H9 (cell line): ENCODE measurements around the gene ATRIP. TPM values are rescaled to one million over a fixed set of nuclear protein-coding genes. Genes with fewer than 3 reads are reported as not detected.

Source experiments
- DNase-seq: peaks from one replicate; pipeline ENCODE4 v3.0.0-alpha.2; 2017
- H2AFZ ChIP-seq: one replicate; pipeline ENCODE4 v1.6.1; 2013; ENCODE audit warnings: mild to moderate bottlenecking, low read length, control low read depth, moderate library complexity
- H2AK5ac ChIP-seq: 2 replicates; pipeline ENCODE4 v1.6.1; 2013; ENCODE audit warnings: low read length, control low read depth, mixed read lengths; ENCODE audit not compliant: insufficient read length
- H2BK120ac ChIP-seq: one replicate; pipeline ENCODE4 v1.6.1; 2013; ENCODE audit warnings: low read depth, mild to moderate bottlenecking, low read length, control low read depth, inconsistent platforms; ENCODE audit not compliant: poor library complexity, severe bottlenecking
- H2BK12ac ChIP-seq: 2 replicates; pipeline ENCODE4 v1.6.1; 2013; ENCODE audit warnings: low read length, control low read depth, mixed read lengths, low read depth; ENCODE audit not compliant: insufficient read length
- H2BK15ac ChIP-seq: 2 replicates; pipeline ENCODE4 v1.6.1; 2013; ENCODE audit warnings: low read depth, low read length, control low read depth
- H2BK20ac ChIP-seq: one replicate; pipeline ENCODE4 v1.6.1; 2013; ENCODE audit warnings: low read depth, mild to moderate bottlenecking, low read length, control low read depth, inconsistent platforms; ENCODE audit not compliant: poor library complexity, severe bottlenecking
- H2BK5ac ChIP-seq: 2 replicates; pipeline ENCODE4 v1.6.1; 2013; ENCODE audit warnings: low read length, control low read depth, mixed read lengths; ENCODE audit not compliant: insufficient read length
- H3K14ac ChIP-seq: 2 replicates; pipeline ENCODE4 v1.6.1; 2013; ENCODE audit warnings: low read length, control low read depth; ENCODE audit not compliant: insufficient read depth
- H3K18ac ChIP-seq: 2 replicates; pipeline ENCODE4 v1.6.1; 2013; ENCODE audit warnings: low read depth, mild to moderate bottlenecking, mixed read lengths, low read length, control low read depth; ENCODE audit not compliant: insufficient read length
- H3K23ac ChIP-seq: 2 replicates; pipeline ENCODE4 v1.6.1; 2013; ENCODE audit warnings: low read length, control low read depth, mixed read lengths, low read depth; ENCODE audit not compliant: insufficient read length
- H3K23me2 ChIP-seq: 2 replicates; pipeline ENCODE4 v1.6.1; 2013; ENCODE audit warnings: low read depth, mild to moderate bottlenecking, mixed read lengths, low read length, control low read depth; ENCODE audit not compliant: insufficient read length, poor library complexity, severe bottlenecking
- H3K27ac ChIP-seq: 2 replicates; pipeline ENCODE4 v1.5.1; 2013; ENCODE audit warnings: low read length, control low read depth, mixed read lengths, low read depth; ENCODE audit not compliant: insufficient read length
- H3K27me3 ChIP-seq: 2 replicates; pipeline ENCODE4 v1.6.1; 2013; ENCODE audit warnings: low read length, control low read depth, inconsistent platforms; ENCODE audit not compliant: insufficient read depth
- H3K4ac ChIP-seq: 2 replicates; pipeline ENCODE4 v1.6.1; 2013; ENCODE audit warnings: low read depth, mild to moderate bottlenecking, control low read depth, inconsistent platforms, low read length, moderate library complexity
- H3K4me1 ChIP-seq: 2 replicates; pipeline ENCODE4 v1.6.1; 2013; ENCODE audit warnings: low read length, control low read depth, inconsistent platforms; ENCODE audit not compliant: insufficient read depth
- H3K4me2 ChIP-seq: 2 replicates; pipeline ENCODE4 v1.6.1; 2013; ENCODE audit warnings: low read length, control low read depth, mixed read lengths; ENCODE audit not compliant: insufficient read length, insufficient read depth
- H3K56ac ChIP-seq: 2 replicates; pipeline ENCODE4 v1.6.1; 2013; ENCODE audit warnings: low read depth, mild to moderate bottlenecking, mixed read lengths, low read length, control low read depth; ENCODE audit not compliant: insufficient read length
- H3K79me1 ChIP-seq: 2 replicates; pipeline ENCODE4 v1.6.1; 2013; ENCODE audit warnings: low read depth, mild to moderate bottlenecking, moderate library complexity, low read length, control low read depth, inconsistent platforms; ENCODE audit not compliant: insufficient read depth, poor library complexity, severe bottlenecking
- H3K79me2 ChIP-seq: 2 replicates; pipeline ENCODE4 v1.6.1; 2013; ENCODE audit warnings: low read length, control low read depth, inconsistent platforms; ENCODE audit not compliant: insufficient read depth
- H3K9ac ChIP-seq: 2 replicates; pipeline ENCODE4 v1.6.1; 2013; ENCODE audit warnings: low read length, control low read depth, mixed read lengths; ENCODE audit not compliant: insufficient read length; ENCODE audit errors: extremely low read depth
- H3K9me3 ChIP-seq: one replicate; pipeline ENCODE4 v1.6.1; 2013; ENCODE audit warnings: low read depth, low read length, inconsistent platforms; ENCODE audit not compliant: control insufficient read depth
- H3T11ph ChIP-seq: one replicate; pipeline ENCODE4 v1.6.1; 2013; ENCODE audit warnings: mild to moderate bottlenecking, low read length, control low read depth, inconsistent platforms
- H4K20me1 ChIP-seq: one replicate; pipeline ENCODE4 v1.6.1; 2013; ENCODE audit not compliant: control insufficient read depth, insufficient read length, insufficient read depth
- H4K5ac ChIP-seq: 2 replicates; pipeline ENCODE4 v1.6.1; 2013; ENCODE audit warnings: low read depth, mild to moderate bottlenecking, mixed read lengths, low read length, control low read depth; ENCODE audit not compliant: insufficient read length
- H4K8ac ChIP-seq: replicated peaks from 2 replicates; pipeline ENCODE4 v1.6.1; 2013; ENCODE audit warnings: low read length, control low read depth, mixed read lengths, low read depth; ENCODE audit not compliant: insufficient read length
- H4K91ac ChIP-seq: 2 replicates; pipeline ENCODE4 v1.6.1; 2013; ENCODE audit warnings: low read depth, mild to moderate bottlenecking, moderate library complexity, mixed read lengths, low read length, control low read depth; ENCODE audit not compliant: insufficient read length
- H3K27ac Mint-ChIP-seq, 3 experiments: 2 replicates in 2 of 3; 3 replicates in 1 of 3; pipeline ENCODE4 v1.8.0; 2020 to 2021; ENCODE audit warnings: mixed read lengths in 3 of 3, mild to moderate bottlenecking in 1 of 3, moderate library complexity in 1 of 3
- H3K27me3 Mint-ChIP-seq: 2 replicates; pipeline ENCODE4 v1.8.0; 2021; ENCODE audit warnings: low read depth, mild to moderate bottlenecking, moderate library complexity, mixed read lengths
- H3K36me3 Mint-ChIP-seq, 3 experiments: 2 replicates in 2 of 3; 3 replicates in 1 of 3; pipeline ENCODE4 v1.8.0; 2020 to 2021; ENCODE audit warnings: low read depth in 3 of 3, mixed read lengths in 3 of 3; ENCODE audit not compliant: insufficient read depth in 1 of 3
- H3K4me1 Mint-ChIP-seq, 2 experiments: 2 replicates each; pipeline ENCODE4 v1.8.0; 2020; ENCODE audit warnings: mixed read lengths in 2 of 2
- H3K4me3 Mint-ChIP-seq, 2 experiments: 2 replicates in 1 of 2; 3 replicates in 1 of 2; pipeline ENCODE4 v1.8.0; 2020 to 2021; ENCODE audit warnings: mild to moderate bottlenecking in 2 of 2, mixed read lengths in 2 of 2, moderate library complexity in 1 of 2
- H3K9me3 Mint-ChIP-seq, 2 experiments: 2 replicates in 1 of 2; 3 replicates in 1 of 2; pipeline ENCODE4 v1.8.0; 2020; ENCODE audit warnings: mild to moderate bottlenecking in 2 of 2, mixed read lengths in 2 of 2, moderate library complexity in 1 of 2
- WGBS: extraction: QIAGEN DNeasy Blood & Tissue Kit; methylation state at CpG from one replicate; pipeline ENCODE4 v1.1.7; 2013; ENCODE audit warnings: missing lambda C conversion rate, low lambda C conversion rate, mixed read lengths; ENCODE audit not compliant: insufficient read length; ENCODE audit errors: extremely low coverage; 5-methylcytosine and 5-hydroxymethylcytosine counted together
- total RNA-seq: library from RNA; stranded (reverse); gene quantifications from 2 replicates; pipeline ENCODE4 v1.2.1, GENCODE V29; 2021
- TF ChIP-seq, protein P1 (sequence below): fragments of 200-600 bp; sonication (generic); conservative IDR thresholded peaks from 3 replicates; pipeline ENCODE4 v1.8.0; 2021; ENCODE audit warnings: antibody characterized with exemption, mild to moderate bottlenecking

ATRIP gene
- total RNA-seq, 1 experiment from 2014 or later: 16.3 TPM

DNA sequence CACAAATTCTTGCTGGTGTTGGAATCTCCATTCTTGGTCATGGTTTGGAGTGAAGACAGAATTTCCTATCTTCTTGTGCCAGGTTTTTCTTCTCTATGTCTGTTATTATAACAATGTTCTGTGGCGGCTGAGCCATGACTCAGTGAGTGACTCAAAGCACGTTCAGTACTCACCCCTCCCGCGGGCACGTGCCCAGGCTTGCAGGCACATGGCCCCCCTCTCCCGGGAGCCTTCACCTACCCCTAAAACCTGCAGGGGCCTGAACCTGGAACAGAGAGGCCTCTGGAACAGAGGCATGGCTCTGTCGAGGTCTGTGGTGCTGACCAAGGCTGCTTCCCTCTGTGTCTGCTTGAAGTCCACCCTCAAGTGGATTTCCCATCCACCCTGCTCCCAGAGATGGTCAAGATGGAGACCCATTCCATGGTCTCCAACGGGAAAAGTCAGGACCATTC lies 44.2 kb upstream of the ATRIP start:
- Histone ChIP-seq H2AK5ac (no peak overlapping the region), H3K27me3 (no peaks in the 10 kb centered on the region), H3K27ac (no peak overlapping the region), H4K8ac (no peak overlapping the region), H4K5ac (no peak overlapping the region), H3K23ac (no peak overlapping the region), H3K14ac (no peak overlapping the region), H2BK20ac (no peak overlapping the region), H2BK120ac (no peak overlapping the region), H3K18ac (no peak overlapping the region), H3K4me2 (no peak overlapping the region), H3K79me2 (no peaks in the 10 kb centered on the region), H2BK12ac (no peak overlapping the region), H3K79me1 (no peaks in the 10 kb centered on the region), H3T11ph (no peak overlapping the region), H2BK15ac (no peak overlapping the region), H3K9me3 (no peaks in the 10 kb centered on the region), H4K20me1 (no peaks in the 10 kb centered on the region), H2BK5ac (no peak overlapping the region), H3K9ac (no peak overlapping the region), H3K56ac (no peak overlapping the region), H3K4me1 (0 out of 2 replicates have a peak, but pooled peaks cover 2% of the 10 kb centered on the region), H3K4ac (no peak overlapping the region), H2AFZ (no peak overlapping the region), H3K23me2 (no peaks in the 10 kb centered on the region), H4K91ac (no peak overlapping the region)
- Mint-ChIP-seq H3K9me3 (no peaks in the 10 kb centered on the region), H3K4me1 (peaks cover 10% of the 10 kb centered on the region in 2 experiments), H3K4me3 (peak overlapping the region in 1 of 2 experiments; percentile 38; a peak in 1 of 5 replicates), H3K27ac (peak overlapping the region in 2 of 3 experiments; percentile 61 to 89; a peak in 3 of 7 replicates), H3K27me3 (no peaks in the 10 kb centered on the region; the same call in 1 of the 2 replicates), H3K36me3 (peaks cover 26 to 62% (median 46%) of the 10 kb centered on the region in 3 experiments)
- WGBS: no CpG with 5 or more reads among the region's 8 CpGs
- no peak for DNase-seq
- TF ChIP-seq, protein P1, sequence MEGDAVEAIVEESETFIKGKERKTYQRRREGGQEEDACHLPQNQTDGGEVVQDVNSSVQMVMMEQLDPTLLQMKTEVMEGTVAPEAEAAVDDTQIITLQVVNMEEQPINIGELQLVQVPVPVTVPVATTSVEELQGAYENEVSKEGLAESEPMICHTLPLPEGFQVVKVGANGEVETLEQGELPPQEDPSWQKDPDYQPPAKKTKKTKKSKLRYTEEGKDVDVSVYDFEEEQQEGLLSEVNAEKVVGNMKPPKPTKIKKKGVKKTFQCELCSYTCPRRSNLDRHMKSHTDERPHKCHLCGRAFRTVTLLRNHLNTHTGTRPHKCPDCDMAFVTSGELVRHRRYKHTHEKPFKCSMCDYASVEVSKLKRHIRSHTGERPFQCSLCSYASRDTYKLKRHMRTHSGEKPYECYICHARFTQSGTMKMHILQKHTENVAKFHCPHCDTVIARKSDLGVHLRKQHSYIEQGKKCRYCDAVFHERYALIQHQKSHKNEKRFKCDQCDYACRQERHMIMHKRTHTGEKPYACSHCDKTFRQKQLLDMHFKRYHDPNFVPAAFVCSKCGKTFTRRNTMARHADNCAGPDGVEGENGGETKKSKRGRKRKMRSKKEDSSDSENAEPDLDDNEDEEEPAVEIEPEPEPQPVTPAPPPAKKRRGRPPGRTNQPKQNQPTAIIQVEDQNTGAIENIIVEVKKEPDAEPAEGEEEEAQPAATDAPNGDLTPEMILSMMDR: no peak
